ENCODE results near the gene TAS1R3. TPM values are rescaled to one million over a fixed set of nuclear protein-coding genes. Genes with fewer than 3 reads are reported as not detected.

Gene TAS1R3
- total and polyA plus RNA-seq, 2 experiments from 2014 or later: 0.14 TPM; not detected in 1

GRCh38 chr1:1296070-1297061, 34.7 kb upstream of the TAS1R3 start:
- Mint-ChIP-seq H3K27me3 (ENCODE audit: insufficient read depth, low read depth, poor library complexity) (peaks cover 5% of the 10 kb centered on the region), H3K36me3 (ENCODE audit: low read depth) (no peaks in the 10 kb centered on the region), H3K9me3 (no peaks in the 10 kb centered on the region), H3K27ac (no peak overlapping the region), H3K4me3 (no peak overlapping the region), H3K4me1 (peaks cover 4% of the 10 kb centered on the region; the same call in 1 of the 3 replicates)
- H3K27me3 ChIP-seq (ENCODE audit: insufficient read depth): no peaks in the 10 kb centered on the region
- no peak overlapping the region for H3K4me3 ChIP-seq
- H3K79me2 ChIP-seq (replicated peaks; ENCODE audit: insufficient read depth): no peaks in the 10 kb centered on the region
- H3K27ac ChIP-seq (ENCODE audit: low read depth): no peak overlapping the region
- H3K4me1 ChIP-seq (ENCODE audit: insufficient read depth): no peaks in the 10 kb centered on the region
- no peak for ATAC-seq
- no peaks in the 10 kb centered on the region for H4K20me1 ChIP-seq (replicated peaks; ENCODE audit: insufficient read depth)
- no peak overlapping the region for H2AFZ ChIP-seq
- H3K4me2 ChIP-seq: no peak overlapping the region
- H3K36me3 ChIP-seq (ENCODE audit: insufficient read depth): no peaks in the 10 kb centered on the region
- no peak for DNase-seq (ENCODE audit: low spot score)
- TF ChIP-seq CREB1 (CRISPR knock-in tag; IDR thresholded peaks at IDR 0.05; ENCODE audit: low read depth) (no peak), STAT1 (IDR thresholded peaks at IDR 0.05; ENCODE audit: unreplicated experiment) (no peak), CTCF (conservative IDR thresholded peaks at IDR 0.05; ENCODE audit: low read depth in 2 of 2) (no peak), ZNF114 (CRISPR knock-in tag; IDR thresholded peaks at IDR 0.05) (no peak)
- H3F3A ChIP-seq (replicated peaks; ENCODE audit: low read depth): 0 out of 2 replicates have a peak, but pooled peaks cover 9% of the 10 kb centered on the region
- H3K9me2 ChIP-seq (ENCODE audit: insufficient read depth): no peaks in the 10 kb centered on the region

- Mint-ChIP-seq H3K4me3 (no peak overlapping the region), H3K9me3 (no peaks in the 10 kb centered on the region)
- H2AFZ ChIP-seq: no peak overlapping the region
- TF ChIP-seq ZNF331 (CRISPR knock-in tag; IDR thresholded peaks at IDR 0.05; ENCODE audit: low read depth): no peak
- TF ChIP-seq EZH2 (IDR thresholded peaks at IDR 0.05; ENCODE audit: low read depth, unreplicated experiment): no peak
- TF ChIP-seq EZH2phosphoT487 (IDR thresholded peaks at IDR 0.05; ENCODE audit: unreplicated experiment): no peak
- no peak for TF ChIP-seq REST (IDR thresholded peaks at IDR 0.05; ENCODE audit: unreplicated experiment)
- TF ChIP-seq NANOG (IDR thresholded peaks at IDR 0.05; ENCODE audit: borderline replicate concordance): no peak
- TF ChIP-seq CTCF (conservative IDR thresholded peaks at IDR 0.05; ENCODE audit: low read depth in 2 of 2): no peak
- no peak for TF ChIP-seq ETS1 (IDR thresholded peaks at IDR 0.05)
- TF ChIP-seq ZNF114 (CRISPR knock-in tag; IDR thresholded peaks at IDR 0.05): no peak
- TF ChIP-seq STAT1 (IDR thresholded peaks at IDR 0.05; ENCODE audit: unreplicated experiment): no peak
- TF ChIP-seq POLR2AphosphoS5 (IDR thresholded peaks at IDR 0.05; ENCODE audit: low read depth): no peak
- no peak for TF ChIP-seq CREB1 (CRISPR knock-in tag; IDR thresholded peaks at IDR 0.05; ENCODE audit: low read depth)
These were observed 33.2 kb upstream of the TAS1R3 start for GRCh38 chr1:1297802-1298424.

More at GRCh38 chr1:1297802-1298424, 33.2 kb upstream of the TAS1R3 start:
- Mint-ChIP-seq H3K27me3 (ENCODE audit: insufficient read depth, low read depth, poor library complexity) (no peaks in the 10 kb centered on the region), H3K27ac (no peak overlapping the region), H3K36me3 (ENCODE audit: low read depth) (no peaks in the 10 kb centered on the region), H3K4me1 (no peaks in the 10 kb centered on the region)
- H3K4me2 ChIP-seq: no peak overlapping the region
- ATAC-seq (no peak), DNase-seq (ENCODE audit: low spot score) (no peak)
- 0 out of 2 replicates have a peak, but pooled peaks cover 8% of the 10 kb centered on the region for H3F3A ChIP-seq (replicated peaks; ENCODE audit: low read depth)
- H4K20me1 ChIP-seq (replicated peaks; ENCODE audit: insufficient read depth): no peaks in the 10 kb centered on the region
- H3K4me1 ChIP-seq (ENCODE audit: insufficient read depth): no peaks in the 10 kb centered on the region
- H3K9me2 ChIP-seq (ENCODE audit: insufficient read depth): no peaks in the 10 kb centered on the region
- H3K79me2 ChIP-seq (replicated peaks; ENCODE audit: insufficient read depth): no peaks in the 10 kb centered on the region
- no peak overlapping the region for H3K27ac ChIP-seq (ENCODE audit: low read depth)
- no peaks in the 10 kb centered on the region for H3K27me3 ChIP-seq (ENCODE audit: insufficient read depth)
- H3K4me3 ChIP-seq: no peak overlapping the region
- no peaks in the 10 kb centered on the region for H3K36me3 ChIP-seq (ENCODE audit: insufficient read depth)
